Stomach (tissue), 4 donors: ENCODE results near the gene EIF4H.

ENCODE experiments used
- CTCF ChIP-seq, 7 experiments: fragments of 450-650 bp in 4 of 7; fragments of 200-600 bp in 3 of 7; sonication (generic) in 3 of 7; IDR thresholded peaks; one replicate each; pipeline ENCODE4 v1.5.1; 2016 to 2019; ENCODE audit warnings: antibody characterized with exemption in 7 of 7, control low read depth in 2 of 7, mild to moderate bottlenecking in 1 of 7
- POLR2AphosphoS5 ChIP-seq, 3 donors: sonication (generic); formaldehyde crosslinking; IDR thresholded peaks; one replicate each; pipeline ENCODE4 v1.6.1; 2016; ENCODE audit warnings: antibody characterized with exemption in 3 of 3

DNA sequence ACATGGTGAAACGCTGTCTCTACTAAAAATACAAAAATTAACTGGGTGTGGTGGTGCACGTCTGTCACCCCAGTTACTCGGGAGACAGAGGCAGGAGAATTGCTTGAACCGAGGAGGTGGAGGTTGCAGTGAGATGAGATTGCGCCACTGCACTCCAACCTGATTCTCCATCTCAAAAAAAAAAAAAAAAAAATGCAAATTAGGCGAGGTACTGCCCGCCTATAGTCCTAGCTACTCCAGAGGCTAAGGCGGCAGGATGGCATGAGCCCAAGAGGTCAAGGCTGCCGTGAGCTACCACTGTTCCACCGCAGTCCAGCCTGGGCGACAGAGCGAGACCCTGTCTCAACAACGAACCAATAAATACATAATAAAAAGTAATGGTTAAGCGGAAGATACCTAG lies 1.1 kb upstream of the EIF4H start:
- no peak for TF ChIP-seq CTCF (IDR thresholded peaks at IDR 0.05)
- peak in 1 of 3 donors; percentile 22 for TF ChIP-seq POLR2AphosphoS5 (IDR thresholded peaks at IDR 0.05)
